ENCODE results near the gene CCR5.
A peak's percentile ranks its signal among the peaks of the same experiment; 100 is the strongest.

Gene CCR5

DNA sequence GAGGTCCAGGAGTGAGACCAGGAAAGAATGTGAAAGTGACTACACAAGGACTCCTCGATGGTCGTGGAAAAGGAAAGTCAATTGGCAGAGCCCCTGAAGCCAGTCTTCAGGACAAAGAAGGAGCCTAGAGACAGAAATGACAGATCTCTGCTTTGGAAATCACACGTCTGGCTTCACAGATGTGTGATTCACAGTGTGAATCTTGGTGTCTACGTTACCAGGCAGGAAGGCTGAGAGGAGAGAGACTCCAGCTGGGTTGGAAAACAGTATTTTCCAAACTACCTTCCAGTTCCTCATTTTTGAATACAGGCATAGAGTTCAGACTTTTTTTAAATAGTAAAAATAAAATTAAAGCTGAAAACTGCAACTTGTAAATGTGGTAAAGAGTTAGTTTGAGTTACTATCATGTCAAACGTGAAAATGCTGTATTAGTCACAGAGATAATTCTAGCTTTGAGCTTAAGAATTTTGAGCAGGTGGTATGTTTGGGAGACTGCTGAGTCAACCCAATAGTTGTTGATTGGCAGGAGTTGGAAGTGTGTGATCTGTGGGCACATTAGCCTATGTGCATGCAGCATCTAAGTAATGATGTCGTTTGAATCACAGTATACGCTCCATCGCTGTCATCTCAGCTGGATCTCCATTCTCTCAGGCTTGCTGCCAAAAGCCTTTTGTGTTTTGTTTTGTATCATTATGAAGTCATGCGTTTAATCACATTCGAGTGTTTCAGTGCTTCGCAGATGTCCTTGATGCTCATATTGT lies 10.8 kb upstream of the CCR5 start:
- DNase-seq = peak; percentile 21

DNA sequence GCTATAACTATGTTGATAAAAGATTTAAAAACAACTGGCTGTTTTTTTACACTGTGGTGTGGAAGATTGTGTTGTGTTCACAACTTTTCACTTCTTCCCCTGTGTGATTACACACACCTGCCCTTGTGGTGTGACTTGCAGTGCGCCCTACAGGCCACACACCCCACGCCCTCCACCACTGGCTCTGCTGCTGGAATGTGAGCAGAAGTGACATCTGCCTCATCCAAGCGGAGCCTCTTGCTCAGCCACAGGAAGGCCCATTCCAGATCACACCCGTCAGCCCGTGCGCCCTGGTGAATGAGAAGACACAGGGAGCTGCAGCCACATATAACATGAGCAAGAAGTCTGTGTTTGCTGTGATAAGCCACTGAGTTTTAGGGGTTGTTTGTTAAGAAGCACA lies 9.8 kb upstream of the CCR5 start:
- DNase-seq = no peak

DNA sequence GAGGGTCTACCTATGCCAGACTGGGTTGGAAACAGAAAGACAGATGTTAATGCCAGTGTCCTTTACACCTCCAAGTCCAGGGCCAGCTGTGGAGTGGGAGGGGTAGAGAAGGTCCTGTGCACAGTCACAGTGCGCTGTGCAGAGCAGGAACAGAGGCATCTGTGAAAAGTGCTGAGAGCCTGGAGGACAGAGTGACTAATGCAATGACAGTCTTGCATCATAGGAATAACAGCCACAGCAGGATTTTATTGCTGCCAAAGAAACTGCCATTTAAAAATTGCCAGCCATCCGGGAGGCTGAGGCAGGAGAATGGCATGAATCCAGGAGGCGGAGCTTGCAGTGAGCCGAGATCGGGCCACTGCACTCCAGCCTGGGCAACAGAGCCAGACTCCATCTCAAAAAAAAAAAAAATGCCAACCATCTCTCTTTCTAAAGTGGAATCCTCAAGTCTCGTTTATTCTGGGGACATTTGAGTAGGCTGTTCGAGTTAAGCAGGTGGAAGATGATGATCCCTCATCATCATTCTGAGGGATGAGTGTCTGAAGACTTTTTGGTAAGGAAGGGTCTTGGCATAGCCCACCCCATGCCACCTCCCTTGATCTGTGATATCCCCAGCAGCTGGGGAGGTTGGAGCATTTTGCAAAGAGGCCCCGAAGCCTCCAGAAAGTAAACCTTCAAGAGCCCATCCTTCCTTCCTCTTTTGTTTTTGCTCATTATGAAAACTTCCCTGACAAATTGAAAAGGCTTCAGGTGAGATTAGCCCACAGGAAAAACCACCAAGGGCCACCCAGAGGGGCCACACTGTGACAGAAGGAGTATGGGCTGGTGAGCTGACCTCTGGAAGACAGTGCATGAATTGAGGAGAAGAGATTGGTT lies 9.1 kb upstream of the CCR5 start:
- DNase-seq = no peak

DNA sequence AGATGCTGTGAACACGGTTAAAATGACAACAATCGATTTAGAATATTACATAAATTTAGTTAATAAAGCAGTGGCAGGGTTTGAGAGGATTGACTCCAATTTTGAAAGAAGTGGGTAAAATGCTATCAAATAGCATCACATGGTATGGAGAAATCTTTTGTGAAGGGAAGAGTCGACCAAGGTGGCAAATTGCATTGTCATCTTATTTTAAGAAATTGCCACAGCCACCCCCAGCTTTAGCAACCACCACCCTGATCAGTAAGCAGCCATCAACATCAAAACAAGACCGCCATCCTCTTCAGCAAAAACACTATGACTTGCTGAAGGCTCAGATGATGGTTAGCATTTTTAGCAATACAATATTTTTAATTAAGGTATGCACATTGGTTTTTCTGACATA lies 5.7 kb upstream of the CCR5 start:
- no peak for DNase-seq

DNA sequence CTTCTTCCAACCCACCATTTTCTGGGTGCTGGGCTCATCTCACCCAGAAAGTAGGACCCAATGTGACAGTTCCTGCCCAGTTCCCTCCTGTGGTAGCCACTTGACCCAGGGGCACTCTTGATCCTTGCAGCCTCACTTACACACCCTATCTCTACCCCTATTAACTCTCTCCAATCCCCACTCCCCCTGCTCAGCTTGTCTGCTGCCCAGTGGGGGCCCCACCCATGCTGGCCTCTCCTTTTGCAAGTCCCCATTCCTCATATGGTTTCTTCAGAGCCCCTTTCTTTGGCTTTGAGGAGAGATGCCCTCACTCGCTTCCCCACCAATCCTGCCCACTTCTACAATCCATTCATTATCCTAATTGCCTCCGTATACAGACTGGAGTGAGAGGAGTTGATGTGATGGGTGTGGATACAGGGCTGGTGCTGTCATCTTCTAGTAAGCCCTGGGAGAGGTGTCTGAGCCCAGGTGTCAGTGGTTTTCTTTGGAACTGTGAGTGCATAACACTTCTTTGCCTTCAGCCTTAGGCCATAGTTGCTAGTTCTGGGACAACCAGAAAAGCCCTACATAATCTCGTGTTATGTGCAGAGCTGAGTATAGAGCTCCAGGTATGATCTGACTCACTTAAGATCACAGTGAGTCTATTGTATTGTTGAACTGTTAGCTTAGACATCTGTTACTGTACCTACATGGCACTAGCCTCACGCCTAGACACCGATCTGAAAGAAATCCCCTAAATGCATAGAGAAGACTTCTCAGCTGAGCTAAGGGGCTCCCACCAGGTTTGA lies 4.8 kb upstream of the CCR5 start:
- no peak for DNase-seq

DNA sequence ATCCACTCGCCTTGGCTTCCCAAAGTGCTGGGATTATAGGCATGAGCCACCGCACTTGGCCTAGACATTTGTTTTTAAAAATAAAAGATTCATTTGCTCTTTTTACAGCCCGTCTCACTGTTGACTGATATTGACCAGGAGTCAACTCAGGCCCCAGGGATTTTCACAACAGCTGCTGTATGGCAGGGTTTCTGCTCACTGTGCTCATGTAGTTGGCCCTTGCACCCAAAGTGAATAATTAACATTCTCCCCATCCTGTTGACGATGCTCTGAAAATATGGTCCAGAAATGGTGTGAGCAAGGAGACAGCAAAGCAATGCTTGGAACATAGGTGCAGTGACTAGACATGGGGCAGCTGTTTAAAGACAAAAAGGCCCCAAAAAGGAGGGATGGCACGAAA lies 2.9 kb upstream of the CCR5 start:
- no peak for DNase-seq

DNA sequence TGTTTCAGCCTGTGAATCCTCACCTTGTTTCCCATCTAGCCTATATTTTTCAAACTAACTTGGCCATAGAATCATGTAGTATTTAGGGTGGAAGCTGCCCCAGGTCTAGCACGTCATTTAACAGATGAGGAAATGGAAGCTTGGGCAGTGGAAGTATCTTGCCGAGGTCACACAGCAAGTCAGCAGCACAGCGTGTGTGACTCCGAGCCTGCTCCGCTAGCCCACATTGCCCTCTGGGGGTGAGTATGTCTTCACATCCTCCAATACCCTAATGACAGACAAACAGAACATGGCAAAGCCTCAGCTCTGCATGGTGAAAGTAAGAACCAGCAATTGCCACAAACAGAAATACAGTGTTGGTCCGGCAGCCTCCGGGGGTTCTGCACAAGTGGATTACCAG lies 2.2 kb upstream of the CCR5 start:
- no peak for DNase-seq

DNA sequence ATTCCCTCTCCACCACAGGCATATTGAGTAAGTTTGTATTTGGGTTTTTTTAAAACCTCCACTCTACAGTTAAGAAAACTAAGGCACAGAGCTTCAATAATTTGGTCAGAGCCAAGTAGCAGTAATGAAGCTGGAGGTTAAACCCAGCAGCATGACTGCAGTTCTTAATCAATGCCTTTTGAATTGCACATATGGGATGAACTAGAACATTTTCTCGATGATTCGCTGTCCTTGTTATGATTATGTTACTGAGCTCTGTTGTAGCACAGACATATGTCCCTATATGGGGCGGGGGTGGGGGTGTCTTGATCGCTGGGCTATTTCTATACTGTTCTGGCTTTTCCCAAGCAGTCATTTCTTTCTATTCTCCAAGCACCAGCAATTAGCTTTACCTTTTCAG lies 1.6 kb upstream of the CCR5 start:
- no peak for DNase-seq

DNA sequence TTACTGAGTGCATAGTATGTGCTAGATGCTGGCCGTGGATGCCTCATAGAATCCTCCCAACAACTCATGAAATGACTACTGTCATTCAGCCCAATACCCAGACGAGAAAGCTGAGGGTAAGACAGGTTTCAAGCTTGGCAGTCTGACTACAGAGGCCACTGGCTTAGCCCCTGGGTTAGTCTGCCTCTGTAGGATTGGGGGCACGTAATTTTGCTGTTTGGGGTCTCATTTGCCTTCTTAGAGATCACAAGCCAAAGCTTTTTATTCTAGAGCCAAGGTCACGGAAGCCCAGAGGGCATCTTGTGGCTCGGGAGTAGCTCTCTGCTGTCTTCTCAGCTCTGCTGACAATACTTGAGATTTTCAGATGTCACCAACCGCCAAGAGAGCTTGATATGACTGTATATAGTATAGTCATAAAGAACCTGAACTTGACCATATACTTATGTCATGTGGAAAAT lies 1.0 kb upstream of the CCR5 start:
- no peak for DNase-seq

DNA sequence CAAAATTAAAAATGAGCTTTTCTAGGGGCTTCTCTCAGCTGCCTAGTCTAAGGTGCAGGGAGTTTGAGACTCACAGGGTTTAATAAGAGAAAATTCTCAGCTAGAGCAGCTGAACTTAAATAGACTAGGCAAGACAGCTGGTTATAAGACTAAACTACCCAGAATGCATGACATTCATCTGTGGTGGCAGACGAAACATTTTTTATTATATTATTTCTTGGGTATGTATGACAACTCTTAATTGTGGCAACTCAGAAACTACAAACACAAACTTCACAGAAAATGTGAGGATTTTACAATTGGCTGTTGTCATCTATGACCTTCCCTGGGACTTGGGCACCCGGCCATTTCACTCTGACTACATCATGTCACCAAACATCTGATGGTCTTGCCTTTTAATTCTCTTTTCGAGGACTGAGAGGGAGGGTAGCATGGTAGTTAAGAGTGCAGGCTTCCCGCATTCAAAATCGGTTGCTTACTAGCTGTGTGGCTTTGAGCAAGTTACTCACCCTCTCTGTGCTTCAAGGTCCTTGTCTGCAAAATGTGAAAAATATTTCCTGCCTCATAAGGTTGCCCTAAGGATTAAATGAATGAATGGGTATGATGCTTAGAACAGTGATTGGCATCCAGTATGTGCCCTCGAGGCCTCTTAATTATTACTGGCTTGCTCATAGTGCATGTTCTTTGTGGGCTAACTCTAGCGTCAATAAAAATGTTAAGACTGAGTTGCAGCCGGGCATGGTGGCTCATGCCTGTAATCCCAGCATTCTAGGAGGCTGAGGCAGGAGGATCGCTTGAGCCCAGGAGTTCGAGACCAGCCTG lies 984 bp downstream of the CCR5 start:
- no peak for DNase-seq

DNA sequence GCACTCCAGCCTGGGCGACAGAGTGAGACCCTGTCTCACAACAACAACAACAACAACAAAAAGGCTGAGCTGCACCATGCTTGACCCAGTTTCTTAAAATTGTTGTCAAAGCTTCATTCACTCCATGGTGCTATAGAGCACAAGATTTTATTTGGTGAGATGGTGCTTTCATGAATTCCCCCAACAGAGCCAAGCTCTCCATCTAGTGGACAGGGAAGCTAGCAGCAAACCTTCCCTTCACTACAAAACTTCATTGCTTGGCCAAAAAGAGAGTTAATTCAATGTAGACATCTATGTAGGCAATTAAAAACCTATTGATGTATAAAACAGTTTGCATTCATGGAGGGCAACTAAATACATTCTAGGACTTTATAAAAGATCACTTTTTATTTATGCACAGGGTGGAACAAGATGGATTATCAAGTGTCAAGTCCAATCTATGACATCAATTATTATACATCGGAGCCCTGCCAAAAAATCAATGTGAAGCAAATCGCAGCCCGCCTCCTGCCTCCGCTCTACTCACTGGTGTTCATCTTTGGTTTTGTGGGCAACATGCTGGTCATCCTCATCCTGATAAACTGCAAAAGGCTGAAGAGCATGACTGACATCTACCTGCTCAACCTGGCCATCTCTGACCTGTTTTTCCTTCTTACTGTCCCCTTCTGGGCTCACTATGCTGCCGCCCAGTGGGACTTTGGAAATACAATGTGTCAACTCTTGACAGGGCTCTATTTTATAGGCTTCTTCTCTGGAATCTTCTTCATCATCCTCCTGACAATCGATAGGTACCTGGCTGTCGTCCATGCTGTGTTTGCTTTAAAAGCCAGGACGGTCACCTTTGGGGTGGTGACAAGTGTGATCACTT lies 2.0 kb downstream of the CCR5 start:
- peak; percentile 32 for DNase-seq

DNA sequence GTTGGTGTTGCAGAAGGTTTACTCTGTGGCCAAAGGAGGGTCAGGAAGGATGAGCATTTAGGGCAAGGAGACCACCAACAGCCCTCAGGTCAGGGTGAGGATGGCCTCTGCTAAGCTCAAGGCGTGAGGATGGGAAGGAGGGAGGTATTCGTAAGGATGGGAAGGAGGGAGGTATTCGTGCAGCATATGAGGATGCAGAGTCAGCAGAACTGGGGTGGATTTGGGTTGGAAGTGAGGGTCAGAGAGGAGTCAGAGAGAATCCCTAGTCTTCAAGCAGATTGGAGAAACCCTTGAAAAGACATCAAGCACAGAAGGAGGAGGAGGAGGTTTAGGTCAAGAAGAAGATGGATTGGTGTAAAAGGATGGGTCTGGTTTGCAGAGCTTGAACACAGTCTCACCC lies 4.0 kb downstream of the CCR5 start:
- DNase-seq = no peak

DNA sequence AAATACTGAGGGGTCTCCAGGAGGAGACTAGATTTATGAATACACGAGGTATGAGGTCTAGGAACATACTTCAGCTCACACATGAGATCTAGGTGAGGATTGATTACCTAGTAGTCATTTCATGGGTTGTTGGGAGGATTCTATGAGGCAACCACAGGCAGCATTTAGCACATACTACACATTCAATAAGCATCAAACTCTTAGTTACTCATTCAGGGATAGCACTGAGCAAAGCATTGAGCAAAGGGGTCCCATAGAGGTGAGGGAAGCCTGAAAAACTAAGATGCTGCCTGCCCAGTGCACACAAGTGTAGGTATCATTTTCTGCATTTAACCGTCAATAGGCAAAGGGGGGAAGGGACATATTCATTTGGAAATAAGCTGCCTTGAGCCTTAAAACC lies 4.5 kb downstream of the CCR5 start:
- no peak for DNase-seq

DNA sequence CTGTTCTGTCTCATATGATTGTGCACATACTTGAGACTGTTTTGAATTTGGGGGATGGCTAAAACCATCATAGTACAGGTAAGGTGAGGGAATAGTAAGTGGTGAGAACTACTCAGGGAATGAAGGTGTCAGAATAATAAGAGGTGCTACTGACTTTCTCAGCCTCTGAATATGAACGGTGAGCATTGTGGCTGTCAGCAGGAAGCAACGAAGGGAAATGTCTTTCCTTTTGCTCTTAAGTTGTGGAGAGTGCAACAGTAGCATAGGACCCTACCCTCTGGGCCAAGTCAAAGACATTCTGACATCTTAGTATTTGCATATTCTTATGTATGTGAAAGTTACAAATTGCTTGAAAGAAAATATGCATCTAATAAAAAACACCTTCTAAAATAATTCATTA lies 5.1 kb downstream of the CCR5 start:
- no peak for DNase-seq

DNA sequence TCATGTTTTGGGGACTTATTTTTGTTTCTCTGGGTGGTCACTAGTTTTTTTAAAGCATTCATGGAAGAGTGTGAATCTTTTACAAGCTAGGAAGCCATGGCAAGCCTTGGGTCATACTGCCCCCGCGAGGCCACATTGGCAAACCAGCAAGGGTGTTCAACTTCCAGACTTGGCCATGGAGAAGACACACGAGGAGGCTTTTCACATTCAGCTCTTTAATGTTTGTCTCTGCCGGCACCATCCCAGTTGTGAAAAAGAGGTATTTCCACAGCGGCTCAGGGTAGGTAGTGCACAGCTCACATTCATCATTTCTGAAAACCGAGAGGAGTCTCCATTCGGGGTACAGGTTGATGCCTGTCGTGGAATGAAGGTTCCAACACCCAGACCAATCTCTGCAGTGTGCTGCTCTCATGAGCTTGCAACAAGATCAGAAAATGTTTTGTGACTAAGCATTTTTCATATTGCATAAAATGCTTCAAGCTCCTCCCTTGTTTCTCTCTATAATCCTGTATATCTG lies 7.7 kb downstream of the CCR5 start:
- peak; percentile 43 for DNase-seq

DNA sequence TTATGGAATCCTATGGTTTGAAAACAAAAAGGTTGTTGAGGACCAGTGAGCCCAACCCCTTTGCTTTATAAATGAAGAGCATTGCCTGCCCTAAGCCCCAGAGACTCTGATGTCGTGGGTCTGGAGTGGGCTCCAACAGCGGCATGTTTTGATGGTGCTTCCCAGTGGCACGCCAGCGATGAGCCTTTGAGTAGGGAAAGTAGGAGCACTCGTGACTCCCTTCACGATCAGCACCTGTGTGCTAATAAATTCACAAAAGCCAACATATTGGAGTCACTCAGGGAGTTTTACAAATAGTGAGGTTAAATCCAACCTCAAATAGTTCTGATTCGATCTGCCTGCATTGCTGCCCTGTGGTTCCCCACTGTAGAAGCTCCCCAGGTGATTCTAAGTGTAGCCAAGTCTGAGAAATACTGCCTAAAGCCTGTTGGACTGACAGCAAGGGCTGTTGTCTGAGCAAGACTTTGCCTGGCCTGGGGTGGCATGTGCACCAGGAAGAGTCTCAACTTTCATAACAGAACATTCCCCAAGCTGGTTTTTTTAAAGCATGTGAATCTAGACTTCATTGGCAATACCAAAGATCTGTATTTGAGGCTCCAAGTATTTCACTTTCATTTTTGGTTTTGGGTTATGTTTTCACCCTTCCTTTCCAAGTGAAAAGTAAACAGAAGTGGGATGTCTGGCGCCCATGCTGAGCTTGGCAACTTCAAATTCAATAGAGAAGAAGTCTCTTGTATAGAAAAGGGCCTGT lies 9.9 kb downstream of the CCR5 start:
- no peak for DNase-seq

DNA sequence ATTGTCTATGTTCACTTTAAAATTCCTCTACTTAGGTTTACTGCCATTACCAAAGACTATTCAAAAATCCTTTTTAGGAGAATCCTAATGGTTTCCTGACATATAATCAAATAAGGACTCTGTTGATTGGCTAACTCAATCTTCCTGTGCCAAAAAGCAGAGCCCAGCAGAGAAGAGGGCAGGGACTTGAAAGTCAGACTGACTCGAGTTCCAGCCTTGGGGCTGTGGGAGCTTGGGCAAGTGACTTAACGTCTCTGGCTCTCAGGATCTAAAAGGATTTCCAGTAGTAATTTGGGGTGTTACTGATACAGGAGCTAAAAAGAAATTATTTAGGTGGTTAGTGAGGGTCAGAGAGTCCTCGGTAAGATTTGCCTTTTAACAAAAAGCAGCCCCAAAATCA lies 10.9 kb downstream of the CCR5 start:
- no peak for DNase-seq

DNA sequence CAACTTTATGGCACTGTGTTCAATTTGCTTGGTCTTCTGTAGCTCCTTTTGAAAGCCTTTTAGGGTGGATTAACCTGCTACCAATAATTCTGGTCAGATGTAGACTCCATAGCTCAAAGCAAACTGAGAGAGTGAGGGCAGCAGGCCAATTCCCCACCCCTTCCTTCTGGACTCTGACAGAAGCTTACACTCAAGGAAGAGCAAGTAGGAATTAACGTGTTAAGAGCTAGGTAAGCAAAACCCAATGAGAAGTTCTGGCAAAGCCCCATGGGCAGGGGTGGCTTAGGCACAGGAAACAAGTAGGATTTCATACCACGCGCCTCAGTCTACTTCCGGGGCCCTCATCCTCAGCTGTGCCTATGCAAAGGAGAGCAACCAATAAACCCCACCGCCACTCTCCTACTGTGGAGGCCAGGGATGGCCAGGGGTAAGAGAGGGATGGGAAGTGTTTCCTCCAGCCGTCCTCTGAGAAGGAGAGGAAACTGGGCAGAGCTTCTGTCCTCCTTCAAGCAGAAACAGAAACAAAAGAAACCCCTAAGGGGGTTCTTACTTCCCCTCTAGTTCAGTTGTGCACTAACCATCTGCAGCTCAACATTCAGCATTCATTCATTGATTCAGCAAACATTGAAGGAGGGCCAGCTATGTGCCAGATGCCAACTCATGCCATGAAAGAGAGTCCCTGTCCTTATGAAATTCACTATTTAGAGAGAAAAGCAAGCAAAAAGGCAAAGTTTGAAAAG lies 12.6 kb downstream of the CCR5 start:
- DNase-seq = no peak

DNA sequence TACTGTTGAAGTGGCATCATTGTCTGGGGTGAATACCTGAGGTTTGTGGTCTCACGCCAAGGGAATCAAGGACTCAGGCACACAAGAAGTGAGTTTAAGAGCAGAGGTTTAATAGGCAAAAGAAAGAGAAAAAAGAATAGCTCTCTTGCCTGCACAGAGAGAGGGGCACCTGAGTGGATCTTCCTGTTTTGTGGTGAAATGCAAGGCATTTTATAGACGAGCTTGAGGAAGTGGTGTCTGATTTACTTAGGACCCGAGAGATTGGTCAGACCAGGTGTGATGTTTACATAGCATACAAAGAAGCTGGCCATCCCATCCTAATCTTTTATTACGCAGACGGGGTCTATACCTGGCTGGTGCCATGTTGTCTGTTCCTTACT lies 13.2 kb downstream of the CCR5 start:
- DNase-seq = no peak

DNA sequence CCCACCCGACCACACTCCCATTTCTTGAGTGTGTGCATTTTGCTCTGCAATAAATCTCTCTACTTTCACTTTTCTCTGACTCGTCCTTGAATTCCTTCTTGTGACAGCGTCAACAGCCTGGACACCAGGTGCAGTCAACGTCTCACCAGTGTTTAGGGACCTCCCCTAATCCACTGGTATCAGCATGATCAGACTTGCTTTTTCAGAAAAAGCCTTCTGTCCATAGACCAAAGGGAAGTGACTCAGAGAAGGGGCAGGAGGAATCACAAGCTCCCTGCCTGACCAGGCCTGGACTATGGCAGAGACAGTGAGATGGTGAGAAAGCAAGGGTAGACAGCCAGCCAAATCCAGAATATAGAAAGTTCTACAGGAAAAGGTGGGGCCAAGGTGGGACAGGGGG lies 15.5 kb downstream of the CCR5 start:
- peak; percentile 77 for DNase-seq

All from NCI-H226 (cell line).